ENCODE data around the gene CFAP47. TPM values are rescaled to one million over a fixed set of nuclear protein-coding genes. Genes with fewer than 3 reads are reported as not detected.
"Not testable (repeated sequence)": the region's sequence is repeated elsewhere in the genome, so short reads cannot be mapped to it uniquely, and the experiment has no call there.

Gene CFAP47
- total RNA-seq, 1 experiment from 2014 or later, result 0.05 TPM

GRCh38 chrX:35886135-35886534 is 33.4 kb upstream of the CFAP47 start:
- CTCF ChIA-PET, result no interaction called here
- intact Hi-C loops (cut with micrococcal nuclease; ENCODE audit: unreplicated experiment), result no loop called here
- POLR2A ChIA-PET, result no interaction called here

GRCh38 chrX:35890699-35891098 is 28.8 kb upstream of the CFAP47 start:
- no TSS peak for BruUV-seq (replicated peaks)
- no peak overlapping the region for H3K27ac ChIP-seq (ENCODE audit: low read length)
- no peaks in the 10 kb centered on the region for H3K36me3 ChIP-seq (ENCODE audit: control insufficient read depth, insufficient read depth, low read length)
- TF ChIP-seq CTCF (IDR thresholded peaks at IDR 0.05) (peak; percentile 69), TCF7L2 (IDR thresholded peaks at IDR 0.05; ENCODE audit: low read depth, low read length) (no peak)
- in situ Hi-C loops (cut with HindIII; ENCODE audit: low pct_unique_long_range_greater_than_20kb, low sequenced_read_pairs) (no loop called here), intact Hi-C loops (cut with micrococcal nuclease; ENCODE audit: unreplicated experiment) (loop anchor here (10.0 kb wide), 1 partner anchor 974 kb away; no protein-coding TSS in a partner anchor)
- POLR2A ChIA-PET, result no interaction called here
- peak; percentile 0 for DNase-seq (ENCODE audit: low read depth, low spot score)
- CTCF ChIA-PET, result no interaction called here
- no peaks in the 10 kb centered on the region for H3K9me3 ChIP-seq (ENCODE audit: control insufficient read depth, insufficient read depth, low read depth, low read length)
- no peaks in the 10 kb centered on the region for H3K4me1 ChIP-seq (ENCODE audit: control insufficient read depth, insufficient read depth, low read length)
- no peak overlapping the region for H3K4me3 ChIP-seq (ENCODE audit: low read depth in 2 of 2, low read length in 2 of 2)
- ATAC-seq, result no peak
- no peaks in the 10 kb centered on the region for H3K27me3 ChIP-seq (ENCODE audit: control insufficient read depth, insufficient read depth, low read length)

More at GRCh38 chrX:35886135-35886534, 33.4 kb upstream of the CFAP47 start:
- ATAC-seq (no peak), DNase-seq (ENCODE audit: low read depth, low spot score) (no peak)
- no peak overlapping the region for H3K4me3 ChIP-seq (ENCODE audit: low read depth in 2 of 2, low read length in 2 of 2)
- no TSS peak for BruUV-seq (replicated peaks)
- no peaks in the 10 kb centered on the region for H3K27me3 ChIP-seq (ENCODE audit: control insufficient read depth, insufficient read depth, low read length)
- H3K27ac ChIP-seq (ENCODE audit: low read length), result no peak overlapping the region
- H3K9me3 ChIP-seq (ENCODE audit: control insufficient read depth, insufficient read depth, low read depth, low read length), result no peaks in the 10 kb centered on the region
- TF ChIP-seq POLR2AphosphoS5 (IDR thresholded peaks at IDR 0.05; ENCODE audit: low read depth, low read length), result no peak
- TF ChIP-seq REST (IDR thresholded peaks at IDR 0.05; ENCODE audit: insufficient read depth in 1 of 2, low read depth in 2 of 2, low read length in 1 of 2), result no peak
- H3K4me1 ChIP-seq (ENCODE audit: control insufficient read depth, insufficient read depth, low read length), result no peaks in the 10 kb centered on the region
- in situ Hi-C loops (cut with HindIII; ENCODE audit: low pct_unique_long_range_greater_than_20kb, low sequenced_read_pairs), result no loop called here
- H3K36me3 ChIP-seq (ENCODE audit: control insufficient read depth, insufficient read depth, low read length), result no peaks in the 10 kb centered on the region

- H3K4me3 ChIP-seq (ENCODE audit: low read depth in 2 of 2, low read length in 2 of 2); H3K27ac ChIP-seq (ENCODE audit: low read length); CTCF ChIA-PET; POLR2A ChIA-PET; intact Hi-C loops (cut with micrococcal nuclease; ENCODE audit: unreplicated experiment); H3K4me1 ChIP-seq (ENCODE audit: control insufficient read depth, insufficient read depth, low read length); H3K27me3 ChIP-seq (ENCODE audit: control insufficient read depth, insufficient read depth, low read length); in situ Hi-C loops (cut with HindIII; ENCODE audit: low pct_unique_long_range_greater_than_20kb, low sequenced_read_pairs); DNase-seq (ENCODE audit: low read depth, low spot score); ATAC-seq; BruUV-seq (replicated peaks); H3K36me3 ChIP-seq (ENCODE audit: control insufficient read depth, insufficient read depth, low read length); H3K9me3 ChIP-seq (ENCODE audit: control insufficient read depth, insufficient read depth, low read depth, low read length): not testable (repeated sequence)
Observed at GRCh38 chrX:35986816-35987215, 67.3 kb downstream of the CFAP47 start.

Measured in Panc1 (cell line).